Calu3 (cell line): ENCODE data around the gene NINL. TPM values are rescaled to one million over a fixed set of nuclear protein-coding genes. Genes with fewer than 3 reads are reported as not detected.

Source experiments
- BruUV-seq: library from RNA; stranded (reverse); fragments of 400-500 nt; replicated peaks from 2 replicates; lab custom pipeline; 2021; lab: Mats Ljungman, UMichigan
- CTCF ChIA-PET: fragments of 300-600 bp; sonication (Branson Sonifier 250); formaldehyde crosslinking; loops from one replicate; lab custom pipeline; 2022; ENCODE audit warnings: antibody characterized with exemption; lab: Charles Lee
- DNase-seq: peaks from one replicate; pipeline ENCODE4 v3.0.0; 2022
- H3K27ac Mint-ChIP-seq: one replicate; pipeline ENCODE4 v1.8.0; 2022; ENCODE audit warnings: mixed read lengths; ENCODE audit not compliant: unreplicated experiment
- H3K27me3 Mint-ChIP-seq: one replicate; pipeline ENCODE4 v1.8.0; 2022; ENCODE audit warnings: mixed read lengths; ENCODE audit not compliant: unreplicated experiment
- H3K36me3 Mint-ChIP-seq: one replicate; pipeline ENCODE4 v1.8.0; 2022; ENCODE audit warnings: mild to moderate bottlenecking, moderate library complexity, mixed read lengths; ENCODE audit not compliant: insufficient read depth, unreplicated experiment
- H3K4me1 Mint-ChIP-seq: one replicate; pipeline ENCODE4 v1.8.0; 2022; ENCODE audit warnings: mild to moderate bottlenecking, low read depth, mixed read lengths; ENCODE audit not compliant: unreplicated experiment
- H3K4me3 Mint-ChIP-seq: one replicate; pipeline ENCODE4 v1.8.0; 2022; ENCODE audit warnings: mild to moderate bottlenecking, low read depth, moderate library complexity, mixed read lengths; ENCODE audit not compliant: unreplicated experiment
- H3K9me3 Mint-ChIP-seq: one replicate; pipeline ENCODE4 v1.8.0; 2022; ENCODE audit warnings: low read depth, mixed read lengths; ENCODE audit not compliant: unreplicated experiment
- CTCF ChIP-seq: fragments of 200-600 bp; IDR thresholded peaks from one replicate; pipeline ENCODE4 v1.8.0; 2022; ENCODE audit warnings: antibody characterized with exemption; ENCODE audit not compliant: unreplicated experiment
- intact Hi-C: fragments of 100-400 bp; cut with micrococcal nuclease; formaldehyde crosslinking; loops from one replicate; pipeline ENCODE4 v1.10.0; 2022; ENCODE audit not compliant: unreplicated experiment
- total RNA-seq: library from RNA; stranded (reverse); gene quantifications from 2 replicates; pipeline ENCODE4 v1.2.3, GENCODE V29; 2022

The NINL gene
- total RNA-seq, 1 experiment from 2014 or later, result 9.1 TPM

- no TSS peak for BruUV-seq
- Mint-ChIP-seq H3K4me1 (no peaks in the 10 kb centered on the region), H3K4me3 (no peak overlapping the region), H3K9me3 (no peaks in the 10 kb centered on the region), H3K27me3 (no peaks in the 10 kb centered on the region), H3K27ac (no peak overlapping the region), H3K36me3 (no peaks in the 10 kb centered on the region)
- intact Hi-C loops, result no loop called here
- DNase-seq, result no peak
- CTCF ChIA-PET, result no interaction called here
- TF ChIP-seq CTCF, result no peak
Measured at GRCh38 chr20:25439328-25439727, 146.0 kb downstream of the NINL start.

- TF ChIP-seq CTCF, result no peak
- BruUV-seq, result no TSS peak
- intact Hi-C loops, result no loop called here
- DNase-seq, result no peak
- CTCF ChIA-PET, result no interaction called here
- Mint-ChIP-seq H3K36me3 (no peaks in the 10 kb centered on the region), H3K4me3 (no peak overlapping the region), H3K27me3 (no peaks in the 10 kb centered on the region), H3K9me3 (no peaks in the 10 kb centered on the region), H3K4me1 (no peaks in the 10 kb centered on the region), H3K27ac (no peak overlapping the region)
Measured at GRCh38 chr20:25437153-25437581, 148.2 kb downstream of the NINL start.

GRCh38 chr20:25424536-25424935, 160.8 kb downstream of the NINL start:
- H3K4me3 Mint-ChIP-seq, result no peak overlapping the region
- no peak for TF ChIP-seq CTCF
- BruUV-seq, result no TSS peak
- no peak overlapping the region for H3K27ac Mint-ChIP-seq
- no peaks in the 10 kb centered on the region for H3K9me3 Mint-ChIP-seq
- H3K4me1 Mint-ChIP-seq, result no peaks in the 10 kb centered on the region
- no peaks in the 10 kb centered on the region for H3K36me3 Mint-ChIP-seq
- CTCF ChIA-PET, result no interaction called here
- no peak for DNase-seq
- no peaks in the 10 kb centered on the region for H3K27me3 Mint-ChIP-seq
- intact Hi-C loops, result no loop called here

GRCh38 chr20:25422032-25422431, 163.3 kb downstream of the NINL start:
- TF ChIP-seq CTCF, result no peak
- CTCF ChIA-PET, result no interaction called here
- intact Hi-C loops, result no loop called here
- Mint-ChIP-seq H3K36me3 (no peaks in the 10 kb centered on the region), H3K9me3 (no peaks in the 10 kb centered on the region), H3K27me3 (no peaks in the 10 kb centered on the region), H3K27ac (no peak overlapping the region), H3K4me3 (no peak overlapping the region), H3K4me1 (no peaks in the 10 kb centered on the region)
- DNase-seq, result no peak
- no TSS peak for BruUV-seq
